Glomerular visceral epithelial cell (primary cell): Measurements from ENCODE around the gene MEF2A.
A peak's percentile ranks its signal among the peaks of the same experiment; 100 is the strongest.
"Not testable (repeated sequence)": the region's sequence is repeated elsewhere in the genome, so short reads cannot be mapped to it uniquely, and the experiment has no call there.

ENCODE experiments used
- DNase-seq: peaks from one replicate; pipeline ENCODE4 v3.0.0-alpha.2; 2016; ENCODE audit errors: extremely low spot score

Gene MEF2A

DNA sequence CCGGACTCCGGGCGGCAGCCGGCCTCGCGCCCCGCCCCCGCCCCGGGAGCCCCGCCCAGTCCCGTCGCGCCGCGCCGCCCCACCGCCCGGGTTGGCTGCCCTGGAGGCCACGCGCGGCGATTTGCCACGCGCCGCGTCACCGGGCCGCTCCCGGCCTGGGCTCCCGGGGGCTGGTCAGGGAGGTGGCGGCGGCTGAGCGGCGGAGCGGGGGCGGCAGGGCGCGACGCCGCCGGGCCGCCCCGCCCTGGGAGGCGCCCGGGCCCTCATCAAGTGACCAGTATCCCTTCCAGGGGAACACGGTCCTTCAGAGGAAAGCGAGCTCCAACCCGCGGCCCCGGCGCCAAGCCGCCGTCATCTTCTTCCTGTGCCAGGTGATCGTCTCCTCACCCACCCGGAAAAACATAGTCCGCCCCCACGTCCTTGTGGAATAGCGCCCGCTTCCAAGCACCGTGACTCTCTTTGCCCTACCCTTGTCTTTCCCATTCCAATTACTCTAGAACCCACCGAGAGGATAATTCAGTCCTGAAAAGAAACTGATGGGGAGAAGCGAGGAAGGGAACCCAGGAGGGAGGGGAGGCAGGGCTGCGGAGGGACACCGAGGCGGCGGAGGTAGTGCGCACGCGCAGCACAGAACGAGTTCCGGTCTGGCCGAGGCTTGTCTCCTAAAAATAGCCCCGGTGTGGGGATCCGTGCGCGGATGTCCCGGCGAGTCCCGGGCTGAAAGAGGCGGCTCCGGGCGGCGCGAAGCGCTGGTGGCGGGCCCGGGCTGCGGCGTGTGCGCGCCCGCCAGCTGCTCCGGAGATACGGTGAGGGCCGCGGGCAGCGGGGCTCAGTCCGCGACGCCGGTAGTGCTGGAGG is at the start of gene MEF2A:
TSS of gene MEF2A (plus strand) at position 686 of the 858 bp plus-strand sequence. CDS start 67,136 bp downstream, outside the sequence.
- peak; percentile 92 for DNase-seq

DNA sequence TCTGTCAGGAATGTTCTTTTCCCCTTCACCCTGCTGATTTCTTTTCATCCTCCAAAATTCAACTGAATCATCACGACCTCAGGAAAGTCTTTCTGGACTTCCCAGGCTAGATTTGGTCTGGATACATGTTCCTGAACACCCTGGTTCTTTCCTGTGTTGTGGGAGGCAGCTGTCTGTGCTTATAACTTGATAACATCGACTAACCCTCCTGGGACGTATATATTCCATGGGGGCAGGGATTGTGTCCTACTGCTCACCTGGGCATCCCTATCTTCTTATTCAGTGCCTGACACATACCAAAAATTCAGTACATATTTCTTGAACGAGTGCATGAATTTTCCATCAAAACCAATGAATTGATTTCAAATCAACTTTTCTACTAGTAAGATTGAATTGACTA is 47.6 kb upstream of the MEF2A start:
- no peak for DNase-seq

DNA sequence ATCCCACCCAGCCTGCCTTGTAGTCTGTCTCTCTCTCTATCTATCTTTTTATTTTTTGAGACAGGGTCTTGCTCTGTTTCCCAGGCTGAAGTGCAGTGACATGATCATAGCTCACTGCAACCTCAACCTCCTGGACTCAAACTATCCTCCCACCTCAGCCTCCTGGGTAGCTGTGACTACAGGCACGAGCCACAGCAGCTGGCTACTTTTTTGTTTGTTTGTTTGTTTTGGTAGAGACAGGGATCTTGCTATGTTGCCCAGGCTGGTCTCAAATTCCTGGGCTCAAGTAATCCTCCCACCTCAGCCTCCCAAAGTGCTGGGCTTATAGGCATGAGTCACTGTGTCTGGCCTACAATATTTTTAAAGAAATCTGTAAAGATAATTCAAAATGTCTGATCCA is 46.4 kb upstream of the MEF2A start:
- not testable (repeated sequence) for DNase-seq

DNA sequence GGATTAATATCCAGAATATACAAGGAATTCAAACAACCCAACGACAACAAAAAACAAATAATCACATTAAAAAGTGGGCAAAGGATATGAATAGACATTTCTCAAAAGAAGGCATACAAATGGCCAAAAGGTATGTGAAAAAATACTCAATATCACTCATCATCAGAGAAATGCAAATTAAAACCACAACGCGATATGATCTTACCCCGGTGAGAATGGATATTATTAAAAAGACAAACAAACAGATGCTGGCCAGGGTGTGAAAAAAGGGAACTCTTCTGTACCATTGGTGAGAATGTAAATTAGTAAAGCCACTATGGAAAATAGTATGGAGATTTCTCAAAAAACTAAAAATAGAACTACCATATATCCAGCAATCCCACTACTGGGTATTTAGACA is 43.5 kb upstream of the MEF2A start:
- DNase-seq = no peak

DNA sequence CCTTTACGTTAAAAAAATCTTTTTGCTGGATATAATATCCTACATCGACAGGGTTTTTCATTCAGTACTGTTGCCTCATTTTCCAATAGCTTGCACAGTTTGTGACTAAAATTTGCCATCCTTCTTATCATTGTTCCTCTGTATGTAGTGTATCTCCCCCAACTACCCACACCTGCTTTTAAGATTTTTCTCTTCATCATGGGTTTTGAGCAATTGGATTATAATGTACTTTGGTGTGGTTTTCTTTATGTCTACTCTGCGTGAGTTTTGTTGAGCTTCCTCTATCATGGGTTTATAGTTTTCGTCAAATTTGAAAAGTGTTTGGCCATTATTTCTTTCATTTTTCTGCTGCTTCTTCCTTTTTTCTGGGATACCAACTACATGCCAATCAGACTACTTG is 39.6 kb upstream of the MEF2A start:
- DNase-seq = no peak

DNA sequence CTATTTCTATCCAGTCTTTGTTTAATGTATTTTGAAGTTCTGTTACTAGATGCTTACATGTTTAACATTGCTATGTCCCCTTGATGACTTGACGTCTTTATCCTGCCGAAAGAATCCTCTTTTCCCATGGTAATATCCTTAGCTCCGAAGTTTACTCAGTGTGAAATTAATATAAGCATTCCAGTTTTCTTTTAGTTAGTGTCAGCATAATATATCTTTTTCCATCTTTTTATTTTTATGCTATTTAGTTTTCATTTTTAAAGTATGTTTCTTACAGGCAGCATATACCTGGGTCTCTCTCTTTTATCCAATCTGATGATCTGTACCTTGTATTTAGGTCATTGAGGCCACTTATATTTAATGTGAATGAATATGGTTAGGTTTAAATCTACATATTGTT is 39.1 kb upstream of the MEF2A start:
- DNase-seq = no peak

DNA sequence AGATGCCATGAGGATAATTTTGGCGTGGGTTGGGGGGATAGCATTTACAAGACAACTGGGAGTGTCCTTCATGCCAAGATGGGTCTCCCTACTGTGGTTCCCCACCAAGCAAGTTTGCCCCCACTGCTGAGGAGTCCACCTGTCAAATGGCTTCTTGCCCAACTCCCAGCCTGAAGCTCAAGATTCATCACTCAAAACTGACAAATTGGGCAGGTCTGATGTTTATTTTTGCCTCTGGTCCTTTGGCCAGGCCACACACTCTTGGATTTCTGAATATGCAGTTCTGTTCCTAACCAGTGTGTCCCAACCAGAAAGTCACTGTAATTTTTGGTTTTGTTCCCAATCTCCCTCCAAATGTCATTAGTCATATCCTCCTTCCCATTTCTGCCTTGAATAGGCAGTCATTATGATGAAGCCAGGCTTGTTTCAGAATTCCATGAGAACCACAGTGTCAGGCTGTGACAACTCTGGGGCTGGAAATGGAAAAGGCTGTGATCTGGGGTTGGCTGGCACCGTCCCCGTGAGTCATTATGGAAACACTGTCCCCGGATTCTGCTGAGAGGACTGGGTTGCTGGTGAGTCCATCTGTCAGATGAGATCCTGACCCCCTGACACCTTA is 29.3 kb upstream of the MEF2A start:
- DNase-seq = peak; percentile 61

DNA sequence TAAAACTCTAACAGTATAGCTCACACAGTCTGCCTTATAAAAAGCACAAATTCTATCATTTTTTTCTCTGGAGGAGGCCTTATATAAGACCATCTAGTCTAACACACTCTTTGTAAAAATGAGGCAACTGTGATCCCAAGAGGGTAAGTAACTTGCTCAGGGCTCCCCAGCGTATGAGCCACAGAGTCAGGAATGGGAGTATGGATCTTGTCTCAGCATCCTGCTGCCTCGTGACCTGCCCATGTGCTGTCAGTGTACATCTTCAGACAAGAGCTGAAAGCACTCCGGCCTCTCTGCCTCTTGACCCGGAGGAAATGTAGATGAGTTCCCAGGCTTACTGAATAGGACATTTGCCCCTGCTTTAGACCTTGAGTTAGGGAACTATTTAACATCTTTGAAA is 28.4 kb upstream of the MEF2A start:
- no peak for DNase-seq

DNA sequence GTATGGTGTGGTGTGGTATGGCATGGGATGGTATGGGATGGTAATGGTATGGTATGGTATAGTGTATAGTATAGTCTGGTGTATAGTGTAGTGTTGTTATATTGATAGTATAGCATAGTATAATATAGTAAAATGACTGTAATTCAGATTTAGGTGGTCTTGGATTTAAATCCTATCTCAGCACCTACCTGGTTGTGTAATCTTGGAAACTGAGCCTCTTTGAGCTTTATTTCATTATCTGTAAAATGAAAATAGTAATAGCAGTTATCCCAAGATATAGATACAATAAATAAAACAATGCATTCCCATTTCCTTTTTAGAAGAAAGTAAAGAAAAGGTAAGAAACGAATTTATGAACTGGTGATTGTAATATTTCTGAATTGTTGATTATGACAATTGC is 27.5 kb upstream of the MEF2A start:
- no peak for DNase-seq

DNA sequence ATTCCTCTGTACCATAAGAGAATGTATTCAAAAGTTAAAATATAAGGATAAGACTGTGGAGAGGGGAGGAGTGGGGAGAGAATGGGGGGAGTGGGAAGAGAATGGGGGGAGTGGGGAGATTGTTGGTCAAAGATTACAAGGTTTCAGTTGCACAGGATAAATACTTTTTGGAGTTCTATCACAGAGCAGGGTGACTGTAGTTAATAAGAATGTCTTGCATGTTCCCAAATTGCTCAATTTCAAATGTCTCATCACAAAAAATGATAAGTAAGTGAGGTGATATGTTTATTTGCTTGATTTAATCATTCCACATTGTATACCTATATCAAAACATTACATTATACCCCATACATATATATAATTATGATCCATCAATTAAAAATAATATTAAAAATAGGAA is 23.0 kb upstream of the MEF2A start:
- no peak for DNase-seq

DNA sequence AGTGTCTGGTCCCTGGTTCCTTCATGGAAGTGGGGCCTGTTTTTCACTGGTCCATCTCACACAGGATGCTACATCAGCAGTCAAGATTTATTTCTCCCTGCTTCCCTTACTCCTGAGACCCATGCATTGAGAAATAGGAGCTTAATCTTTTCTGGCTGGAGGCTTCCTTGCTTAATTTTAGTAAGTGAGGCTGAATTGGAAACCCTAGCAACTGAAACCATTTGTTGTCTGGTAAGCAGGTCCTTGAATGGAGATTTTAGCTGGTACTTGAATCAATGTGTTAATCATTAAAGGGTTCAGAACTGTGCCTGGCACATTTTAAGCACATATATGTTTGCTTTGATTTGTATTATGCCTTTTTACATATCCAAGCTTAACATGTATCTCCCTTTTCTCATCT is 20.2 kb upstream of the MEF2A start:
- DNase-seq = no peak

DNA sequence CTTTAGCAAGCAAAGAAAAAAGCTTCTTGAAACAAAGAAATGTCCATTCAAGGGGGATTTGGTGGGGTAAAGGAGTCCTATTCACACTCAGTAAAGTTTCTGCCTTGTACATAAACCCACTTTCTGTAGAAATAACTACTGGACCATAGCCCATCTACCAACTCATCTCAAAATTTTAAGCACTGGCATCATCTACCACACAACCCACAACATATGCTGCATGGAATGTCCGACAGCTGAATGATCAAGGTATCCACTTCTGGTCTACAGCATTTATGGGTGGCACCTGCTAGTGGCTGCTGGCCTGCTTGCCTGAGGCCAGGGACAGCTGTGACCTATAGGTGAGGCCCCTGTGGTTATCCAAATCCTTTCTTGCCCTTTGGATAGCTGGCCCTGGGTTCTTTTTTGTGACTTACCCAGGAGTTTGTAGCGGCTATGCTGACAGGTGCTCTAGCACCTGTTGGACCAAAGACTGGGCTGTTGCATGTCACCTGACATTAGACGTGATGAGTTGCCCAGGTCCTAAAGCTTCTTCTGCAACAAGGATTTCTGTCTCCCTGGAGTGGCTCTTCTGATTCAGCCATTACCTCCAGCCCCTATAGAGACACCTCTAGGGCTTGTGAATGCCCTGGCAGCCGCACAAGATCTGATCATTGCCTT is 19.2 kb upstream of the MEF2A start:
- DNase-seq = no peak

DNA sequence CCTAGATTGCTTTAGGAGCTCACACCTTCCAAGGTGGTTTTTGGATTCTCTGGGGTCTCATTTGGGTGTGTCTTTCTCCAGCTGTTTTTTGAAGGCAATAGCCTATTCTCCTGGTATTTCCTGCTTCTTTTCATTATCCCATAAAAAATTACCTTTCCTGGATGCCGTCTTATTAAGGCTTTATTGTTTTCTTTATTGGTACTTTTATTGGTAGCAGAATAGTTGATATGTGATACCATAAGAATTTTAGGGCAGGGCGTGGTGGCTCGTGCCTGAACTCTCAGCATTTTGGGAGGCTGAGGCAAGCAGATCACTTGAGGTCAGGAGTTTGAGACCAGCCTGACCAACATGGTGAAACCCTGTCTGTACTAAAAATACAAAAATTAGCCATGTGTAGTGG is 18.3 kb upstream of the MEF2A start:
- DNase-seq = no peak

DNA sequence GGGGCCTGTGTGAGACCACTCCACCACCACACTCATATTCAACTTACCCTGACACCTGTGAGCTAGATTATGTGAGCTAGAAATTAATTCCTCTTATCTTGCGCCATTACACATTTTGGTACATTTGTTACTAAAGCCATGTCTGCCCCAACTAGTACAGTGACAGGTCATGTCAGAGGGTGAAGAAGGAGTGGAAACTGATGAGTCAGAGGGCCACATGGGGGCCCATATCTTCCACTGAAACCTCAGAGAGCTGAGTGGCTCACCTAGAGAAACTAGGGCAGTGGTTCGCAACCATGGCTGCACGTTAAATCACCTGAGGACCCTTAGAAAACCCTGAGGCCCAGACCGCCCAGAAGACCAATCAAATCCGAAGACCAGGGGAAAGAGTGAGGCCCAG is 15.7 kb upstream of the MEF2A start:
- DNase-seq = no peak

DNA sequence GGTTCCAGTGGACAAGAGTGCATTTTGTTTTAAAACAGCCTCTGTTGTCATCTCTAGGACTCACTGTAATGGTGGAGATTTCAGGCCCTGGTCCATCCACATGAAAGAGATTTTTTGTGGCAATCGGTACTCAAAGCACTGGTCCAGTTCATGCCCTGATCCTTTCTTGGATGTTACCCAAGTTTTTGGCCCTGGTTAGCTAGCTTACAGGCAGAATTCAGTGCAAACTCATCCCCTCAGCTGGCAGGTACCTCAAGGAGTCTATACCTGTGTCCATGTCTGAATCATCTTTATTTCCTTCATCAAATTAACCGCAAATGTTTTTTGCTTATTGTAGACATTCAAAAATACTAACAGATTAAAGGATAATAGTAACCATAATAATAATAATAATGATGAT is 13.7 kb upstream of the MEF2A start:
- DNase-seq = no peak

DNA sequence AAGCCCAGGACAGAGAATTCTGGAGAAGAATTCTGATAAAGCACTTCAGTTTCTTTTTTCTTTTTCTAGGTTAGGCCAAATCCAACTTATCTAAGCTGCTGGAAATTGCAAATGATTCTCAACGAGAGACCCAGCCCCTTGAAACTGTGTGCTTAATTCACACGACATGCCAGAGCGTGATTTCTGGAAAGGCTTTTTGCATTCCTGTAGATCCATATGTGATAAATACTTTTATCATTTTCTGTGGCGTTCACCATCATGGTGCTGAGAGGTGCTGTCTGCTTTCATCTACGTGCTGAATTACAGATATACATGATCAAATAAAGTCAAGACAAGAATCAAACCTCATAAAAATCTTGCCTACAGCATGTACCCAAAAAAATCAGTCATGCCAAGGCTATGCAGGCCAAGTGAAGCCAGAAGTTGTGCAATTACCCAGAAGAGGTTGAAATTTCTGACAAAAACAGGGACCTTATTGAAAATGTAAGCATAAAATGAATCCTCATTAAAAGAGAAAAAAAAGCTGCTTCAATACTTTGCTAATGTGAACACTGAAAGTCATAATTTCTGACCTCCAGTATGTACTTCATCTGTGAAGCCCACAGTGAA is 10.8 kb upstream of the MEF2A start:
- DNase-seq = no peak

DNA sequence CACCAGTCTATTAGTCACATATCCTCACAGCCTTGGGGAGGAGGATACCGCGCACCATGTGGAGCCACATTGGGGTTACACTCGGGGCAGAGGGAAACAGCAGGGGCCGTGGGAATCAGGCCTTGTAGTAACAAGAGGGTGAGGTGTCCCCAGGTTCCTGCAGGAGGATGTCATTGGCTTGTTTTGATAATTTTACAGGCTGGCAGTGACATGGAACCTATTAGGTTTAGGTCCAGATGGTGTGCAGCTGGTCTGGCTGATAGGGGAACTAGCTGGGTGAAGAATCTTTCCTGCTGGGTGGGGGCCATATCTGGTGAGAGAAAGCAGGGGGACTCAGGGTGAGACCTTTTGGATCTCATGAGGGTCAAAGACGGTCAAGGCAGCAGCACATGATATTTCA is 9.8 kb upstream of the MEF2A start:
- no peak for DNase-seq

DNA sequence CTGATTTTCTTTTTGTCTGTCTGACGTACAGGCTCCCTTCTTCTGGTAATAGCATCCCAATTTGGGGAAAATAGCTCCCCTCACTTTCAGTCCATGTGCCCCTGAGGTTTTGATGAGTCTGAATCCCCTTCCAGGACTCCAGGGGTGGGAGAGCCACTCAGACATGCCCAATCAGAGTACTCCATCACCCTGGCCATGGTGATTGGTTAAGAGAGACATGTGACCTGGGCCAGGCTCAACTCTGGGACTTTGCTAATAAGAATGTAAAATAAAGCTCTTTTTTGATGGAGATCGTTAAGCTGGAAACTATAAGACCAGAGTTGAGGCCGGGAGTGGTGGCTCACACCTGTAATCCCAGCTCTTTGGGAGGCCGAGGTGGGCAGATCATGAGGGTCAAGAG is 9.2 kb upstream of the MEF2A start:
- no peak for DNase-seq

DNA sequence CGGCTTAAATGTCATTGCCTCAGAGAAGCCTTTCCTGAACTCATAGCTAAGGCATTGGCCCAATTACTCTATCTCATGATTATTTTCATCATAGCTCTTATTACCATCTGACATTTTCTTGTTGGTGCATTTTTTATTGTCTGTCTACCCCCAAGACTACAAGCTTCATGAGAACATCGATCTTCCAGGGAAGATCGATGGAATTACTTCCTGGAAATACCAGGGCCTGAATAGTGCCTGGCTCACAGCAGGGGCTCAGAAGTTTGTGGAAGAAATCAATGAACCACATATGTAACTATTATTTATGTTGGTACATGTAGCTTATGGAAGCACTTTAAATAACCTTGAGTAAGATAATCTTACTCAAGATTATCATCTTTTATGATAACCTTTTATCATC is 7.7 kb upstream of the MEF2A start:
- no peak for DNase-seq

DNA sequence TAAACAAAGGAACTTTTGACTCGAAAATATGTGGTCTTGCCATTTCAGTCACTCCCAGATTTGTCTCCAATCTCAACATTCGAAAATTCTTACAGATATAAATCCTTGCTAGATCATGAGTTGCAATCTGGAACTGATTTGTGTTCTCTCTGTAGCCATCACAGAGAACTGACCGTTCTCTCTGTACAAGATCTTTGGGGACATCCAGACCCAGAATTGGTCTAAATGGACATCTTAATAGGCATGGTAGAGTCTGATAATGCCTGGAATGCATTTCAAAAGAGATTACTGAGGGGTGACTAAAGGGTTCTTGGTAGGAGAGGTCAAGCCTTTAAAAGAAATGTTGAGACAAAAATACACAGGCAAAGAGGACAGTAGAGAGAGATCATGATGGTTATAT is 7.2 kb upstream of the MEF2A start:
- no peak for DNase-seq

DNA sequence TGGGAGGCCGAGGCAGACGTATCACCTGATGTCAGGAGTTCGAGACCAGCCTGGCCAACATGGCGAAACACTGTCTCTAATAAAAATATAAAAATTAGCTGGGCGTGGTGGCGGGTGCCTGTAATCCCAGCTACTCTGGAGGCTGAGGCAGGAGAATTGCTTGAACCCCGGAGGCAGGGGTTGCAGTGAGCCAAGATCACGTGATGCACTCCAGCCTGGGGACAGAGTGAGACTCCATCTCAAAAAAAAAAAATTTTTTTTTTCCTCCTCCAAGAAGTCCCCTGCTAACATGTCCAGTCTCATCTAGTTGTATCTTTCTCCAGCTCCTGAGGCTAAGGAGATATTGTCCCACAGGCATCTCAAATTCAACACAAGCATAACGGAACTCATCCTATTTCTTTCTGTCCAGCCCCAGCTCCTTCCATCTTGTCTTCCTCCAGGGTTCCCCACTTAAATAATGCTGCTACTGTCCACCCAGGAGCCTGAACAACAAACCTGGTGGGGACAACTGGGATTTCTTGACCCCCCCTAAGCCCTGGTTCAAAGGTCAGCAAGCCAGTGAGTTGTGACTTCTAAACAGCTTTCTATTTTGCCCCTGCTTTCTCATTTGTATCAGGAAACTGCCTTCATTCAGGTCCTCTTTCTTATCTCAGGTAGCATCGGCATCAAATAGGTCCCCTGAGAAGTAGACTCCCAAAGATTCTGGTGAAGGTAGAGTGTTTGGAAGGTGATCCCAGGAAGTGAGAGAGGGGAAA is 4.1 kb upstream of the MEF2A start:
- no peak for DNase-seq

DNA sequence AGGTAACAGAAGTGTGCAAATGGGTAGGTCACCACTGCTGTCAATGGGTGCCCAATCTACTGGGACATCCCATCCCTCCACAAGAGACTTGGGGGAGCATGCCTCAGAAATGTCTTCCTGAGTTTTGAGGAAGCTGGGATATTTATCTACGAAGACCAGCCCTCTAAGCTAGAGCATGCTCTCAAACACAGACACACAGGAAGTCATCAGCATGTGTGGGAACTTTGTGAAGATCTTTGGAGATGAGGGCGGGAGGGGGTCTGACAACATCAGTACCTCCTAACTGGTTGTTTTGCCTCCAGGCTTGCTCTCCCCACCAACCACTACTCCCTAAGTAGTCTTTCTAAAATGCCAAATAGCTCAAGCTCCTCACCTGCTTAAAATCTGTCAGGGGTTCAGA is 3.5 kb upstream of the MEF2A start:
- DNase-seq = no peak
